GM18861 (cell line): ENCODE measurements around the gene SPATA31E1.

Experiments used
- ATAC-seq: cut with Tn5 transposase; IDR thresholded peaks from one replicate; pipeline ENCODE4 v1.9.1; 2021; ENCODE audit not compliant: unreplicated experiment

Gene SPATA31E1

GRCh38 chr9:87862536-87863268 lies 20.0 kb upstream of the SPATA31E1 start:
- ATAC-seq = no peak

GRCh38 chr9:87863882-87864465 lies 18.7 kb upstream of the SPATA31E1 start:
- no peak for ATAC-seq

GRCh38 chr9:87864915-87865314 lies 17.8 kb upstream of the SPATA31E1 start:
- no peak for ATAC-seq

GRCh38 chr9:87865626-87866025 lies 17.1 kb upstream of the SPATA31E1 start:
- ATAC-seq = no peak

- ATAC-seq = no peak
Measured at GRCh38 chr9:87867391-87867790, 15.3 kb upstream of the SPATA31E1 start.

- ATAC-seq = no peak
Measured at GRCh38 chr9:87868175-87868574, 14.5 kb upstream of the SPATA31E1 start.

- no peak for ATAC-seq
Measured at GRCh38 chr9:87868635-87869034, 14.0 kb upstream of the SPATA31E1 start.

- no peak for ATAC-seq
Measured at GRCh38 chr9:87869082-87869481, 13.6 kb upstream of the SPATA31E1 start.

- no peak for ATAC-seq
Measured at GRCh38 chr9:87871425-87872078, 11.1 kb upstream of the SPATA31E1 start.

- no peak for ATAC-seq
Measured at GRCh38 chr9:87872079-87872624, 10.5 kb upstream of the SPATA31E1 start.

GRCh38 chr9:87873607-87874303 lies 8.9 kb upstream of the SPATA31E1 start:
- no peak for ATAC-seq

- no peak for ATAC-seq
Measured at GRCh38 chr9:87874304-87874623, 8.4 kb upstream of the SPATA31E1 start.

GRCh38 chr9:87875060-87875459 lies 7.6 kb upstream of the SPATA31E1 start:
- no peak for ATAC-seq

GRCh38 chr9:87875831-87876545 lies 6.7 kb upstream of the SPATA31E1 start:
- no peak for ATAC-seq

GRCh38 chr9:87876708-87877107 lies 6.0 kb upstream of the SPATA31E1 start:
- ATAC-seq = no peak

- ATAC-seq = no peak
Measured at GRCh38 chr9:87878989-87879511, 3.6 kb upstream of the SPATA31E1 start.

- no peak for ATAC-seq
Measured at GRCh38 chr9:87880116-87880515, 2.6 kb upstream of the SPATA31E1 start.

GRCh38 chr9:87880683-87881082 lies 2.0 kb upstream of the SPATA31E1 start:
- ATAC-seq = no peak

GRCh38 chr9:87883274-87883673 lies 597 bp downstream of the SPATA31E1 start:
- no peak for ATAC-seq

- no peak for ATAC-seq
Measured at GRCh38 chr9:87883990-87884389, 1.3 kb downstream of the SPATA31E1 start.
